ENCODE measurements around the gene YBEY.
"Not testable (repeated sequence)": the region's sequence is repeated elsewhere in the genome, so short reads cannot be mapped to it uniquely, and the experiment has no call there.

The YBEY gene

GRCh38 chr21:46307625-46308024 is 21.5 kb downstream of the YBEY start:
- DNase-seq: no peak

- DNase-seq: no peak
Measured at GRCh38 chr21:46308431-46308830, 22.3 kb downstream of the YBEY start.

GRCh38 chr21:46310260-46310659 is 24.1 kb downstream of the YBEY start:
- not testable (repeated sequence) for DNase-seq

GRCh38 chr21:46311568-46311967 is 25.4 kb downstream of the YBEY start:
- no peak for DNase-seq

GRCh38 chr21:46312949-46313348 is 26.8 kb downstream of the YBEY start:
- DNase-seq: no peak

- no peak for DNase-seq
Measured at GRCh38 chr21:46314441-46315020, 28.4 kb downstream of the YBEY start.

- no peak for DNase-seq
Measured at GRCh38 chr21:46316708-46317324, 30.7 kb downstream of the YBEY start.

GRCh38 chr21:46317710-46318463 is 31.7 kb downstream of the YBEY start:
- no peak for DNase-seq

GRCh38 chr21:46318464-46318845 is 32.3 kb downstream of the YBEY start:
- no peak for DNase-seq

- DNase-seq: no peak
Measured at GRCh38 chr21:46319186-46319585, 33.0 kb downstream of the YBEY start.

GRCh38 chr21:46320331-46320801 is 34.2 kb downstream of the YBEY start:
- DNase-seq: no peak

- peak; percentile 41 for DNase-seq
Measured at GRCh38 chr21:46322351-46323226, 36.4 kb downstream of the YBEY start.

- DNase-seq: peak; percentile 55
Measured at GRCh38 chr21:46323227-46323709, 37.1 kb downstream of the YBEY start.

GRCh38 chr21:46323710-46324389 is 37.7 kb downstream of the YBEY start, which contains the start of the genes C21orf58 and PCNT:
TSS of gene C21orf58 (minus strand) at chr21:46323870. CDS start at chr21:46322738, 1,132 bp downstream.
TSS of gene PCNT (plus strand) at chr21:46324156. CDS start at chr21:46324229, 73 bp downstream.
- DNase-seq: peak; percentile 98

GRCh38 chr21:46324390-46325072 is 38.4 kb downstream of the YBEY start:
- DNase-seq: peak; percentile 90

GRCh38 chr21:46325073-46325912 is 39.2 kb downstream of the YBEY start:
- peak; percentile 52 for DNase-seq

GRCh38 chr21:46326110-46326703 is 40.1 kb downstream of the YBEY start:
- DNase-seq: no peak

GRCh38 chr21:46327711-46328110 is 41.6 kb downstream of the YBEY start:
- no peak for DNase-seq

GRCh38 chr21:46328151-46328550 is 42.0 kb downstream of the YBEY start:
- DNase-seq: no peak

GRCh38 chr21:46329796-46330195 is 43.7 kb downstream of the YBEY start:
- no peak for DNase-seq

All from activated CD4-positive, alpha-beta T cell treated with anti-CD3 and anti-CD28 coated beads for 48 hours (primary cell).